ENCODE measurements around the gene CDC37L1.
"Not testable (repeated sequence)": the region's sequence is repeated elsewhere in the genome, so short reads cannot be mapped to it uniquely, and the experiment has no call there.

CDC37L1 gene

DNA sequence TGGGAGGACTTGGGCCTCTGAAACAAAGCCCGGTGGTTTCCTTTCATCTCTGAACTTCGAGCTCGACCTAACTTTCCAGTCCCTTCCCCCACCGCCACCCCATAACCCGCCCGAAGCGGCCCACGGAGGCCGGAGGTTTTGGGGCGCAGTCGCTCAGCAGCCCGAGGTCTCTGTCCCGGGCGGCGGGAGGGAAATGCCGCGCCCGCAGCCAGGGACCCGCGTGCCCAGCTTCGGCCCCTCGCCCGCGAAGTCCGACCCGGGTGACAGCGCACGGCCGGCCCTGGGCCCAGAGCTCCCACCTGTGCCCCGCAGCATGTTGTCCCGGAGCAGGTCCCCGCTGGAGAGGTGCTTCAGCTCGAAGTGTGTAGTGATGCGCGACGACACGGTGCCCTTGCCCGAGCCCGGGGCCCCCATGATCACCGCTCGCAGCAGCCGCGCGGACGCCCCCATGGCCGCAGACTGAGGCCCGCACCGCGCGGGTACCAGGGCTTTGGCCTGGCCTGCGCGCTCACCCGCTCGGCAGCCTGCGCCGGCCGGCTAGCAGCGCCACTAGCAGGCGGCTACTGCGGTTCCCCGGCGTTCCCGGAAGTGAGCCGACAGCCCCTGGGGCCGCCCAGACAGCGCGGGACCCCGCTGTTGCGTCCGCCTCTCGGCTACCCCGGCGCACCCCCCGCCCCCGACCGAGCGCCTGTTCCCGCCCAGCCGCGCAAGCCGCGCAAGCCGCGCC lies 61.4 kb downstream of the CDC37L1 start, which contains the start of gene AK3:
TSS of gene AK3 (minus strand) at position 565 of the 727 bp plus-strand sequence. CDS start at position 450, 115 bp downstream.
- Mint-ChIP-seq H3K27ac (peak within 1 kb of the TSS; percentile 76), H3K4me3 (peak within 1 kb of the TSS; percentile 86), H3K4me1 (peaks cover 15% of the 10 kb centered on the region), H3K9me3 (no peaks in the 10 kb centered on the region), H3K27me3 (no peaks in the 10 kb centered on the region), H3K36me3 (no peaks in the 10 kb centered on the region)
- peak; percentile 78 to 81 for DNase-seq (ENCODE audit: low spot score in 2 of 2)
- peak; percentile 91 for ATAC-seq (ENCODE audit: low read depth)

DNA sequence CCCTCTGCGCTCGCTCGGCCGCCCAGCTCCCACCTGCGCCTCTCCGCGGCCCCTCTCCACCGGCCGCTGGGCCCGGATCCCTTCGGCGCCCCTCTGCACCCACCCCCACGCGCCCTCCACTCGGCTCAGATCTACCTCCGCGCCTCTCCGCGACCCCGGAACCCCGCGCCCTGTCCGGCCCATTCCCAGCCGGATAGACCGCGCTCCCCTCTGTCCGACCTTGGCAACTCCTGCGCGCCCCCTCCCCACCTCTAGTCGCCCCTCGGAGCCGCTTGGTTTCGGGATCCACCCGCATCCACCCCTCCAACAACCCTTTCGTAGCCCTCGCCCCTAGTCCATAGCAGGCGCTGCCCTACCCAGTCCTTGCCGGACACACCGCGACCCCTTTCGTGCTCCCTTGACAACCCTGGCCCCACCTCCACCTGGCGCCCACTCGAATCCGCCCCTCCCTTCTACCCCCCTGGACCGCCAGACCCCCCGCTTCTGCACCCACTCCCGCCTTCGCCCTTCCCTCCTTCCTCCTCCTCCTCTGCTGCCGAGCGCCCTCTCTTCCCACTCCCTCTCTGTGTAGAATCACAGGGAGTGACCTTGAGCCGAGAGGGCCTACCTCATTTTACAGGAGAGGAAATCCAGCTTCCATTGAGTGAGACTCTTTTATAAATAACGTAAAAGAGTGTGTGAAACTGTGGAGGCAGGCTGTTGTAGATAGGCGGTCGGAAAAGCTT lies 62.2 kb downstream of the CDC37L1 start:
- ATAC-seq (ENCODE audit: low read depth) (peak; percentile 0), DNase-seq (ENCODE audit: low spot score in 2 of 2) (no peak)
- Mint-ChIP-seq H3K9me3 (no peaks in the 10 kb centered on the region), H3K27me3 (no peaks in the 10 kb centered on the region), H3K36me3 (no peaks in the 10 kb centered on the region), H3K4me3 (peak overlapping the region; percentile 86), H3K27ac (peak overlapping the region; percentile 76), H3K4me1 (peaks cover 15% of the 10 kb centered on the region)

DNA sequence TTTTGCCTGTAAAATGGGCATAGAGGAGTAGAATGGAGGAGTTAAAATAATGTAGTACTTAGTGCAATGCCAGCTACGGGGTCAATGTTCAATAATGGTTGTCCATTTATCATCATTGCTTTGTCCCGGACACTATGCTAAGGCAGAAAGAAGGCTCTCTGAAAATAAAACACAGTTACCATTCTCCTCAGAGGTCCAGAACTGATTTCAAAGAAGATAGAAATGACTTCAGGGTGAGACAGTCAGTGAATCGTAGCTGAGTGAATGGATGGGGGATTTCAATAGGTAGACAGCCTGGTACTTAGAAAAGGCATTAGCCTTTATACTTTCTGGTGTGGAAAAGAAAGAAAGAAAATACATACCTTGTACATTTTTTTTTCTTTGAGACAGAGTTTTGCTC lies 62.9 kb downstream of the CDC37L1 start:
- DNase-seq (ENCODE audit: low spot score in 2 of 2) = no peak

DNA sequence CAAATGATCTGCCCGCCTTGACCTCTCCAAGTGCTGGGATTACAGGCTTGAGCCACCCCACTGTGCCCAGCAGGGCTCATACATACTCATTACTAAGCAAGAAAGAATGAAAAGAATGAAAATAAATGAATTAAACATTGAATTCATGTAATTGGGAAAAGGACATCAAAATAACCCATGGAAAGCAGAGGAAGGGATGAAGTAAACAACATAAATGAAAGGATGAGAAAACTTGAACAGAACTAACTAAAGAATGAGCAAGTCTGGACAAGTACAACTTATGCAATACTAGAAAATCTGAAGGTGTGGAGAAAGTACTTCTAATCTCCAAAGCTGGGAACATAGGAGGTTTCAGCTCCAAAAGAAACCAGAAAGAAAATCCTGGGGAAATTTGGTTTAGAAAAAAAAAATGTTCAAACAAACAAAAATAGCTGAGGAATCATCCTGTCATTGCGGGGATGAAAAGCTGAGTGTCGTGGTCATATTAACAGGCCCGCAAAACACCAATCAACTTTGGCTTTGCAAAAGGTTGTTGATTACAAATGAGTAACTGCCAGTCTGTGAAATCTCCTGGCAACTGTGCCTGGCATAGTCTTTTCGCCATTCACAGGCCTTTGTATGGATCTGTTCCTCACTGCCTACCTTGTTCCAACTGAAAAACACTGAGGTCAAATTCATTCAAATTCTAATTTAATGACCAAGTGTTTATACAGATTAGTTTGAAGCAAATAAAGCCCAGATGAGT lies 63.9 kb downstream of the CDC37L1 start:
- no peak overlapping the region for H3K4me3 Mint-ChIP-seq
- H3K36me3 Mint-ChIP-seq = no peaks in the 10 kb centered on the region
- H3K4me1 Mint-ChIP-seq = peaks cover 14% of the 10 kb centered on the region
- no peaks in the 10 kb centered on the region for H3K27me3 Mint-ChIP-seq
- no peak overlapping the region for H3K27ac Mint-ChIP-seq
- ATAC-seq (ENCODE audit: low read depth) (no peak), DNase-seq (ENCODE audit: low spot score in 2 of 2) (no peak)
- H3K9me3 Mint-ChIP-seq = no peaks in the 10 kb centered on the region

More for the DNA sequence above, 62.9 kb downstream of the CDC37L1 start:
- Mint-ChIP-seq H3K9me3 (no peaks in the 10 kb centered on the region), H3K4me3 (peak overlapping the region; percentile 86), H3K27ac (peak overlapping the region; percentile 76), H3K36me3 (no peaks in the 10 kb centered on the region), H3K4me1 (peaks cover 16% of the 10 kb centered on the region), H3K27me3 (no peaks in the 10 kb centered on the region)
- no peak for ATAC-seq (ENCODE audit: low read depth)

DNA sequence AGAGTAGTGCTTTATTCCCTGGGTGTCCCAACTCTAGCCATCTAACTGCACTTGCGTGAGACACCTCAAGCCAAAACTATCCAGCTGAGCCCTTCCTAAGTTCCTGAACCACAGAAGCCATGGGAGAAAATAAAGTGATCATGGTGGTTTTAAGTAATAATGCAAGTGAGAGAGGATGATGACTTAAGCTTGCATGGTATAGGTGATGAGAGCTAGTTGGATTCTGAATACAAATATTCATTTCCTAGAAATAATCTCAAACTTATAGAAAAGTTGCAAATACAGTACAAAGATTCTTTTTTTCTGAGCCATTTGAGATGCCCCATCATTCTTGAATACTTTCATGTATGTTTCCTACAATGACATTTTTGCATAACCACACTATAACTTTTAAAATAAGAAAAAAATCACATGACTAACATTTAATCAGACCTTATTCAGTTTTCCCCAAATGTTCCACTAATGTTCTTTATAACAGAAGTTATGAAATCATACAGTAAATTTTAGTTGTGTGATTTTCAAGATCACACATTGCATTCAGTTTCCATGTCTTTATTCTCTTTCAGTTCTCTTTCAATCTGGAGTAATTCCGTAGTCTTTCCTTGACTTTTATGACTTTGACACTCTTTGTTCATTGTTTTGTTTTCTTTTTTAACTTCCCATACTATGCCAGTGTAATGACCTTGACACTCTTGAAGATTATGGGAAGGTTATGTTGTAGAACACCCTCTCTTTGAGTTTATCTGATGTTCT lies 67.1 kb downstream of the CDC37L1 start:
- no peak overlapping the region for H3K27ac Mint-ChIP-seq
- no peak for ATAC-seq (ENCODE audit: low read depth)
- no peak overlapping the region for H3K4me3 Mint-ChIP-seq
- no peak for DNase-seq (ENCODE audit: low spot score in 2 of 2)
- H3K36me3 Mint-ChIP-seq = no peaks in the 10 kb centered on the region
- H3K27me3 Mint-ChIP-seq = no peaks in the 10 kb centered on the region
- H3K9me3 Mint-ChIP-seq = no peaks in the 10 kb centered on the region
- H3K4me1 Mint-ChIP-seq = peaks cover 6% of the 10 kb centered on the region

DNA sequence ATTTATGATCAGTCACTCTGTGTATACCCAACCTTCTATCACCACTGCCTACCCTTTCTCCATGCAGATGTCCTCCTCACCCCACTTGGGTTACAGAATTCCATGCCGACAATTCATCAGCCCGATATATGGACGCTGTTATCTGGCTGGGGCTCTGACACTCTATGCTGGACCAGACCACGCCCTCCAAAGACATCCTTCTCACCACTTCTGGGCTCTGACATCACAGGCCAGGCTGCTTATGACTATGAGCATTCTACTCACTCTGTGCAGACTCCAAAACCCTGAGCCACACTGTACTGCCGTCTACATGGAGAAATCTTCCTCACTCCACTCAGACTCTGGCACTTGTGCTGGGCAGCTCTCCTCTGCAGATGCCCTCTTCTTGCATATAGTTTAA lies 69.2 kb downstream of the CDC37L1 start:
- peaks cover 2% of the 10 kb centered on the region for H3K4me1 Mint-ChIP-seq
- H3K36me3 Mint-ChIP-seq = no peaks in the 10 kb centered on the region

DNA sequence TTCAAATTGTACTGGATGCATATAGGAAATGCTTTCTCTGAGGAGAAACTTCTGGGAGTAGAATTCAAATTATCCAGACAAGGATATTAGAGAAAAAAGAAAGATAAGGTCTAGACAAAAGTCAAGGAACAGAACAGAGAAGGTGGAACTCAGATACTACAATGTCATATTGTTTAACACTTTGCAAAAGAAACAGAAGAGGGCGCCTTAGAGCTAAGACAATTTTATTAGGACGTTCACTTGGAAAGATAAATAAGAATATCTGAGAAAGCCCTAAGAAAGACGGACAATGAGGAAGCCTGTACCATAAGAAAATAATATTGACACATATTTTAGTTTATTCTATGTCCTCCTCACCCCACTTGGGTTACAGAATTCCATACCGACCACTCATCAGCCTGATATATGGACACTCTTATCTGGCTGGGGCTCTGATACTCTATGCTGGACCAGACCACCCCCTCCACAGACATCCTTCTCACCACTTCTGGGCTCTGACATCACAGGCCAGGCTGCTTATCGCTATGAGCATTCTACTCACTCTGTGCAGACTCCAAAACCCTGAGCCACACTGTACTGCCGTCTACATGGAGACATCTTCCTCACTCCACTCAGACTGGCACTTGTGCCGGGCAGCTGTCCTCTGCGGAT lies 70.8 kb downstream of the CDC37L1 start:
- no peak overlapping the region for H3K4me3 Mint-ChIP-seq
- H3K27me3 Mint-ChIP-seq = no peaks in the 10 kb centered on the region
- no peaks in the 10 kb centered on the region for H3K36me3 Mint-ChIP-seq
- no peak overlapping the region for H3K27ac Mint-ChIP-seq
- ATAC-seq (ENCODE audit: low read depth) = peak; percentile 42
- no peaks in the 10 kb centered on the region for H3K9me3 Mint-ChIP-seq
- peaks cover 2% of the 10 kb centered on the region for H3K4me1 Mint-ChIP-seq
- DNase-seq (ENCODE audit: low spot score in 2 of 2) = peak in 1 of 2 donors; percentile 29

More for the DNA sequence above, 69.2 kb downstream of the CDC37L1 start:
- H3K27ac Mint-ChIP-seq = no peak overlapping the region
- H3K4me3 Mint-ChIP-seq = no peak overlapping the region
- no peak for DNase-seq (ENCODE audit: low spot score in 2 of 2)
- H3K27me3 Mint-ChIP-seq = no peaks in the 10 kb centered on the region
- no peaks in the 10 kb centered on the region for H3K9me3 Mint-ChIP-seq
- no peak for ATAC-seq (ENCODE audit: low read depth)

DNA sequence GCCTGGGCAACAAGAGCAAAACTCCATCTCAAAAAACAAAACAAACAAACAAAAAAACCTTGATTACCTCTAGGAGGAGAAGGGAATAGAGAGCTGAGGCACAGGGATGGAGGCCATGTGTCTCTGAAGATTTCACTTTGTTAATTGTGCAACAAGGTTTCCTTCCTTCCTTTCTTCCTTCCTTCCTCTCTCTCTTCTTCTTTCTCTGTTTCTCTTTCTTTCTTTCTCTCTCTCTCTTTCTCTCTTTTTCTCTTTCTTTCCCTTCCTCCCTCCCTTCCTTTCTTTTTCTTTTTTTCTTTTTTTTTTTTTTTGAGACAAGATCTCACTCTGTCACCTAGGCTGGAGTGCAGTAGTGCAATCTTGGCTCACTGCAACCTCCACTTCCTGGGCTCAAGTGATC lies 75.2 kb downstream of the CDC37L1 start:
- H3K27me3 Mint-ChIP-seq; ATAC-seq (ENCODE audit: low read depth); H3K36me3 Mint-ChIP-seq; H3K4me1 Mint-ChIP-seq; H3K4me3 Mint-ChIP-seq; DNase-seq (ENCODE audit: low spot score in 2 of 2); H3K9me3 Mint-ChIP-seq: not testable (repeated sequence)
- H3K27ac Mint-ChIP-seq = peak overlapping the region; percentile 31

DNA sequence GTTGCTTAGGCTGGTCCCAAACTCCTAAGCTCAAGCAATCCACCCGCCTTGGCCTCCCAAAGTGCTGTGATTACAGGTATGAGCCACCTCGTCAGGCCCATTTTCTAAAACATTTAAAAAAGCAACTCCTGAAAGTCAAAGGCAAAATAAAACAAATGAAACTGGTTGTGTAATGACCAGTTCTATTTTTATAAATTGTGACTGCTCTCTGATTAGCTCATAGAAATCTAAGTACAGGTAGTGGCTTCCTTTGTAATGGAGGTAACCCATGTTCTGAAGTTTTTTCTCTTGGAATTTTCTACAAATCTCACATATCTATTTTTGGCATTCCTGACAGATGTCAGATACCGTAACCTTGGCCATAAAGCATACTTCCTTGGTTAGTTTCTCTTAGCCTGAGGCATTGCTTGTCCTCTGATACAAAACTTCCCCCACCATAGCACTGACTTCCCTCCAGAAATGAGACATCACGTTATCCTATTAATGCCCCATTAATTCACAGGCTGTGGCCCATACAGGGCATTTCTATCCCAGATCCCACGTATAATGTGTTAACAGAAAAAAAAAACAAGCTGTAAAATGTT lies 75.7 kb downstream of the CDC37L1 start:
- no peaks in the 10 kb centered on the region for H3K9me3 Mint-ChIP-seq
- no peaks in the 10 kb centered on the region for H3K36me3 Mint-ChIP-seq
- H3K27ac Mint-ChIP-seq = no peak overlapping the region
- H3K4me1 Mint-ChIP-seq = peaks cover 4% of the 10 kb centered on the region
- H3K4me3 Mint-ChIP-seq = no peak overlapping the region
- no peak for DNase-seq (ENCODE audit: low spot score in 2 of 2)
- H3K27me3 Mint-ChIP-seq = peaks cover 2% of the 10 kb centered on the region
- ATAC-seq (ENCODE audit: low read depth) = no peak

DNA sequence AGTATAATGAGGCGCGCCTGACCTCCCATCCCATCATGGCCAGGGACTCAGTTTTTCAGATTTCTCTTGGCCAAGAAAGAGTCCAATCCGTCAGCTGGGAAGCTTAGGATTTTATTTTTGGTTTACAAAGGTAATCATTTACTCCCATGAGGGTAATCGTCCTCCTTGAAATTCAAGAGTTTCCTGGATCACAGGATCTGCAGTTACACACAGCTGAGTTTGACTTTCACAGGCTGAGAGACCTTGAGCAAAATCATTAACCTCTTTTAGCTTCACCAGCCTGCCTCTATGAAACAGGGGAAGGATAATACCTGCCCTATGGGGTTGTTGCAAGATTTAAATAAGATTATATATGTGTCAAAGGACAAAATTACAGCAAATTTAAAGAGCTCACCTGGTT lies 77.1 kb downstream of the CDC37L1 start:
- H3K9me3 Mint-ChIP-seq = no peaks in the 10 kb centered on the region
- H3K36me3 Mint-ChIP-seq = no peaks in the 10 kb centered on the region
- peaks cover 3% of the 10 kb centered on the region for H3K27me3 Mint-ChIP-seq
- no peak overlapping the region for H3K4me3 Mint-ChIP-seq
- ATAC-seq (ENCODE audit: low read depth) (no peak), DNase-seq (ENCODE audit: low spot score in 2 of 2) (no peak)
- no peak overlapping the region for H3K27ac Mint-ChIP-seq
- peaks cover 4% of the 10 kb centered on the region for H3K4me1 Mint-ChIP-seq

Measured in memory B cell (primary cell).